ENCODE data around the gene APBA2. TPM values are rescaled to one million over a fixed set of nuclear protein-coding genes. Genes with fewer than 3 reads are reported as not detected.

The APBA2 gene
- total RNA-seq, 1 donor from 2014 or later = 0.38 TPM

DNA sequence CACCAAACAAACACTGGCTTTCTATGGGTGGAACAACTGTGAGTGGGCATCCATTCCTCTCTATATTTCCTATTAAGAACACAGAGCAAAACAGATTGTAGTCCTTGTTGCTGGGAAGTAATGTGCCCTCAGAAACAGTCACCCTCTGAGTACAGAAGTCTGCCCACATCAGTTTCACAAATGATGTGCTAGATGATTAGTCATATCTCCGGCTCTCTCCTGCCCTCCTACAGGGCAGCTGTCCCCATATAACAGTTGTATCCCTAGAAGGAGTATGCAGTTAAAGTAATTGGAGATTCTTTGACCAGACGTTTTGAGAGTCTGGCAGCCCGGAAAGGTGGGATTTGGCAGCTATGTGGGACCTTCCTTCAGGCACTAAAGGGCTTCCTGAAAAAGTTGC lies 159.9 kb downstream of the APBA2 start:
- intact Hi-C loops (cut with micrococcal nuclease) = no loop called here
- no peaks in the 10 kb centered on the region for H3K36me3 ChIP-seq
- TF ChIP-seq, protein P1, sequence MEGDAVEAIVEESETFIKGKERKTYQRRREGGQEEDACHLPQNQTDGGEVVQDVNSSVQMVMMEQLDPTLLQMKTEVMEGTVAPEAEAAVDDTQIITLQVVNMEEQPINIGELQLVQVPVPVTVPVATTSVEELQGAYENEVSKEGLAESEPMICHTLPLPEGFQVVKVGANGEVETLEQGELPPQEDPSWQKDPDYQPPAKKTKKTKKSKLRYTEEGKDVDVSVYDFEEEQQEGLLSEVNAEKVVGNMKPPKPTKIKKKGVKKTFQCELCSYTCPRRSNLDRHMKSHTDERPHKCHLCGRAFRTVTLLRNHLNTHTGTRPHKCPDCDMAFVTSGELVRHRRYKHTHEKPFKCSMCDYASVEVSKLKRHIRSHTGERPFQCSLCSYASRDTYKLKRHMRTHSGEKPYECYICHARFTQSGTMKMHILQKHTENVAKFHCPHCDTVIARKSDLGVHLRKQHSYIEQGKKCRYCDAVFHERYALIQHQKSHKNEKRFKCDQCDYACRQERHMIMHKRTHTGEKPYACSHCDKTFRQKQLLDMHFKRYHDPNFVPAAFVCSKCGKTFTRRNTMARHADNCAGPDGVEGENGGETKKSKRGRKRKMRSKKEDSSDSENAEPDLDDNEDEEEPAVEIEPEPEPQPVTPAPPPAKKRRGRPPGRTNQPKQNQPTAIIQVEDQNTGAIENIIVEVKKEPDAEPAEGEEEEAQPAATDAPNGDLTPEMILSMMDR (IDR thresholded peaks at IDR 0.05; ENCODE audit: borderline replicate concordance) = no peak
- no peaks in the 10 kb centered on the region for H3K9me3 ChIP-seq (replicated peaks)
- no peak for DNase-seq
- H3K27me3 ChIP-seq (ENCODE audit: low read depth) = peaks cover 27% of the 10 kb centered on the region
- H3K4me1 ChIP-seq = no peaks in the 10 kb centered on the region
- no peak overlapping the region for H3K27ac ChIP-seq (replicated peaks)
- no peak overlapping the region for H3K4me3 ChIP-seq

DNA sequence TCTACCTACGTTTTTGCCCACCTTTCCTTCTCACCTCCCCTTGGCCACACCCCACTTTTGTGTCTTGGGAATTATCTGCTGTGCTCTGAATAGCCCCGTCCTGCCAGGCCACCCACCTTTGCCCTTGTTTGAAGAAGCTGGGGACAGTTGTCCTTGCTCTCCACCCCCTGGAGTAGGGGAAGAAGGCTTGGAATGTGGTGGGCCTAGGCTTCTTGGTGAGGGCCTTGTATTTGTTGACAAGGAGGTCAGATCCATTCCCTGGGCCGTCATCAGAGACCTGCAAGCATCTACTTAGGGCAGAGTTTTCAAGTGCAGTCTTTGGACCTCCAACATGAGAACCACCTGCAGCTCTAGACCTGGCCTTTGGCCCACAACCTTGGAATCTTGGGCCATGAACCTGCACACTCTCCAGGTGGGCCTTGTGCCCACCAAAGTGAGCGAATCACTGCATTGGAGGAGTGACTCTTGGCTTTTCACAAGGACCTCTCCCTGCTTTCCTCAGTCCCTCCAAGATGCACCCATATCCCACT lies 160.6 kb downstream of the APBA2 start:
- intact Hi-C loops (cut with micrococcal nuclease) = no loop called here
- TF ChIP-seq, protein P1 (IDR thresholded peaks at IDR 0.05; ENCODE audit: borderline replicate concordance) = no peak
- peaks cover 27% of the 10 kb centered on the region for H3K27me3 ChIP-seq (ENCODE audit: low read depth)
- DNase-seq = no peak
- H3K9me3 ChIP-seq (replicated peaks) = no peaks in the 10 kb centered on the region
- H3K4me1 ChIP-seq = no peaks in the 10 kb centered on the region
- H3K4me3 ChIP-seq = no peak overlapping the region
- no peak overlapping the region for H3K27ac ChIP-seq (replicated peaks)
- no peaks in the 10 kb centered on the region for H3K36me3 ChIP-seq

DNA sequence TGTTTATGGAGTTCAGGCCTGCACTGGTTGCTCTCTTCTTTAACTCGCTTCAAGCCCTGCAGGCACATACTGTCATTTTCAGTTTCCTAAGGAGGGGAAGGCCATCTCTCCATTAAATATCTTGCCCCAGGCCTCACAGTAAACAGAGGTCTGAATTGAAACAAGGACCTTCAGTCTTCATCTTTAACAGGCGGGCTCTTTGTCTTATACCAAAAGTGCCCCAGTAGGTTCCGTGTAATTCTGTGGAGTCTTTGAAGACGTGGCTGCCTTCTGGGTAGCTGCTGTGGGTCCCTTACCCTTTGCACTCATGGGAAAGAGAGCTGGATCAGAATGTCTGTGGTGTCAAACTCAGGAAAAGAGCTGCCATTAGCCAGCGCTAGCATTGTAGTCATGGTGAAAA lies 161.2 kb downstream of the APBA2 start:
- TF ChIP-seq, protein P1 (IDR thresholded peaks at IDR 0.05; ENCODE audit: borderline replicate concordance) = no peak
- H3K27ac ChIP-seq (replicated peaks) = no peak overlapping the region
- intact Hi-C loops (cut with micrococcal nuclease) = no loop called here
- no peaks in the 10 kb centered on the region for H3K36me3 ChIP-seq
- no peak for DNase-seq
- no peaks in the 10 kb centered on the region for H3K4me1 ChIP-seq
- H3K27me3 ChIP-seq (ENCODE audit: low read depth) = peaks cover 27% of the 10 kb centered on the region
- H3K9me3 ChIP-seq (replicated peaks) = no peaks in the 10 kb centered on the region
- no peak overlapping the region for H3K4me3 ChIP-seq

DNA sequence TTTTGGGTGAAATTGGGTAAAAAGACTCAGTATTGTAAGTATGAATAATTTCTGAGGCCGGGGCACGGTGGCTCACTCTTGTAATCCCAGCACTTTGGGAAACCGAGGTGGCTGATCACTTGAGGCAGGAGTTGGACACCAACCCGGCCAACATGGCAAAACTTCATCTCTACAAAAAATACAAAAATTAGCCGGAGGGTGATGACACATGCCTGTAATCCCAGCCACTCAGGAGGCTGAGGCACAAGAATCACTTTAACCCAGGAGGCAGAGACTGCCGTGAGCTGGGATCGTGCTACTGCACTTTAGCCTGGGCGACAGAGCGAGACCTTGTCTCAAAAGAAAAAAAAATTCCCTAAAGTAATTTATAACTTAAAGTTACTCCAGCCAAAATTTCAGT lies 162.2 kb downstream of the APBA2 start:
- TF ChIP-seq, protein P1 (IDR thresholded peaks at IDR 0.05; ENCODE audit: borderline replicate concordance) = no peak
- Histone ChIP-seq H3K27ac (replicated peaks) (no peak overlapping the region), H3K4me1 (no peaks in the 10 kb centered on the region), H3K9me3 (replicated peaks) (peaks cover 5% of the 10 kb centered on the region), H3K4me3 (no peak overlapping the region), H3K27me3 (ENCODE audit: low read depth) (peaks cover 27% of the 10 kb centered on the region), H3K36me3 (no peaks in the 10 kb centered on the region)
- intact Hi-C loops (cut with micrococcal nuclease) = no loop called here
- no peak for DNase-seq

DNA sequence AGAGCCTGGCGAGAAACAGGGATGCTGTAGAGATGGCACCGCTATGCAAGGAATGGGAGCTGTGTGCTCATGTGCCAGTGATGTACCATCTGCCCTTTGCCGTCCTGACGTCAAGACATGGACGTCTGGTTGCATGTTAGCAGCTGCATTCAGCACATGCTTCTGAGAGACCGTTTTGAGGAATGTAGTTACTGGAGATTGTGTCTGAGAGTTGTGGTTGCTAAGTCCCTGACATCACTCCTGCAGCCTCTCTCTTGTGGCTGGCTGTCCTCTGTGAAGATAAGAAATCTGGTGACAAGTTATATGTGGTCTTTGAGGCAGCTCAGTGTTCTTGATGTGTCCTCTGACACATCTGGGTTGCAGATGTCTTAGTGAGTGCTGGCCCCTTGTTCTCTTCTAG lies 165.1 kb downstream of the APBA2 start:
- intact Hi-C loops (cut with micrococcal nuclease) = no loop called here
- Histone ChIP-seq H3K4me3 (no peak overlapping the region), H3K9me3 (replicated peaks) (peaks cover 5% of the 10 kb centered on the region), H3K27ac (replicated peaks) (no peak overlapping the region), H3K27me3 (ENCODE audit: low read depth) (peaks cover 35% of the 10 kb centered on the region), H3K36me3 (no peaks in the 10 kb centered on the region), H3K4me1 (no peaks in the 10 kb centered on the region)
- no peak for DNase-seq
- TF ChIP-seq, protein P1 (IDR thresholded peaks at IDR 0.05; ENCODE audit: borderline replicate concordance) = no peak

All from left ventricle myocardium inferior (tissue), 1 donor.